ENCODE data around the gene SNAP29. TPM values are rescaled to one million over a fixed set of nuclear protein-coding genes. Genes with fewer than 3 reads are reported as not detected.
A peak's percentile ranks its signal among the peaks of the same experiment; 100 is the strongest.

SNAP29 gene
- total RNA-seq, 1 donor from 2014 or later, result 22.5 TPM

DNA sequence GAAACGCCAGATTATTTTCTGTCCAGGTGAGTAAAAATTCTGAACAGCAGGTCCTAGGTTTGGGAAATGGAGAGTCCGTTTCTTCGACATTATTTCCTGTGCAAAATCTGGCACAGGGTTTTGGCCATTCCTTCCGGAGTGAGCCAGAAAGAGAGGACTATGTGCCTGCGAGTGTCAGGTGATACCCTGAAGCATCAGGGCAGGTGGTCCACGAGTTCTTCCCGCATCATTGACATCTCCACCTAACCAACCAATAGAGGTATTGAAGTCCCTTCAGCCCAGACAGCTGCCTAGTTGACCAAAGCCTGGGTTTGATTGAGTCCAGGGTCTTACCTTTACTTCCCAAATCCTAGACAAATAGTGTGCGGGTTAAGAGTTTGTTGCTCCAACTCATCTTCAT is 808 bp downstream of the SNAP29 start:
- ATAC-seq (no peak), DNase-seq (no peak)
- intact Hi-C loops (cut with DNase I), result no loop called here
- Histone ChIP-seq H3K27ac (peak overlapping the region; percentile 92), H3K36me3 (peaks cover 12% of the 10 kb centered on the region), H3K9me3 (no peaks in the 10 kb centered on the region), H3K4me3 (peak overlapping the region; percentile 94), H3K4me1 (peaks cover 63% of the 10 kb centered on the region), H3K27me3 (ENCODE audit: low read depth) (no peaks in the 10 kb centered on the region)
- TF ChIP-seq, protein P1, sequence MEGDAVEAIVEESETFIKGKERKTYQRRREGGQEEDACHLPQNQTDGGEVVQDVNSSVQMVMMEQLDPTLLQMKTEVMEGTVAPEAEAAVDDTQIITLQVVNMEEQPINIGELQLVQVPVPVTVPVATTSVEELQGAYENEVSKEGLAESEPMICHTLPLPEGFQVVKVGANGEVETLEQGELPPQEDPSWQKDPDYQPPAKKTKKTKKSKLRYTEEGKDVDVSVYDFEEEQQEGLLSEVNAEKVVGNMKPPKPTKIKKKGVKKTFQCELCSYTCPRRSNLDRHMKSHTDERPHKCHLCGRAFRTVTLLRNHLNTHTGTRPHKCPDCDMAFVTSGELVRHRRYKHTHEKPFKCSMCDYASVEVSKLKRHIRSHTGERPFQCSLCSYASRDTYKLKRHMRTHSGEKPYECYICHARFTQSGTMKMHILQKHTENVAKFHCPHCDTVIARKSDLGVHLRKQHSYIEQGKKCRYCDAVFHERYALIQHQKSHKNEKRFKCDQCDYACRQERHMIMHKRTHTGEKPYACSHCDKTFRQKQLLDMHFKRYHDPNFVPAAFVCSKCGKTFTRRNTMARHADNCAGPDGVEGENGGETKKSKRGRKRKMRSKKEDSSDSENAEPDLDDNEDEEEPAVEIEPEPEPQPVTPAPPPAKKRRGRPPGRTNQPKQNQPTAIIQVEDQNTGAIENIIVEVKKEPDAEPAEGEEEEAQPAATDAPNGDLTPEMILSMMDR (IDR thresholded peaks at IDR 0.05), result no peak

DNA sequence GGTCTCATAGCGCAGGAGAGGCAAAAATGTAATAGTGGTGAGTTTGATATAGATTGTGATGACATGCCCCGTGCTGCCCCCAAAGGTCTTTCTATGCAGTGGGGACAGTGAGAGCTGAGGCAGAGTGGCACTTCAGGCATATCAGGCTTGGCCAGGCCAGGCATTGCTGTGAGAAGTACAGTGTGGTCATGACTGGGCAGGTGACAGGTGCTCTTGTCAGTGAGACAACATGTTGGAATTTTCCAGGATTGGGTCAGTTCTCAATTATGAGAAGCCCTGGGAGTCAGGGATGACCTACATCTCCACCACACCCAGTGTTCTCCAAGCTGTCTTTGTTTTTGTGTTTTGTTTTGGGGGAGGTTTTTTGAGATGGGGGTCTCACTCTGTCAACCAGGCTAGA is 3.7 kb downstream of the SNAP29 start:
- Histone ChIP-seq H3K27ac (no peak overlapping the region), H3K4me1 (peaks cover 68% of the 10 kb centered on the region)

DNA sequence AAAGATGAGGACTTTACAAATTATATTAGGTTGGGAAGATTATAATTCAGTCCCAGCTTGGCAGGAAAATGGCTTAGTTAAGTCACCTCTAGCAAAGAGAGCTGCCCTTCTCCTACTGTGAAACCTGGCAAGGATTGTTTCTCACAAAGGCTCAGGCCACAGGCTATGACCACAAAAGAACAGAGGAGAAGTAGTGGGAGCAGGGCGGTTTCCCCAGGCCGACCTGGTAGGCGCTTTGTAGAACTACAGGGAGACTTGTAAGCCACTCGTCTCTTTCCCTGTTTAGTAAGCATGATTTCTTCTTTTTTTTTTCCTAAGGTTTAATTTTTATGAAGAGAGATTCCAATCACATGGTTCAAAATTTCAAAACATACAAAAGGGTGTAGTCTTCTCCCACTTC is 4.6 kb downstream of the SNAP29 start:
- no peak for ATAC-seq
- no peaks in the 10 kb centered on the region for H3K27me3 ChIP-seq (ENCODE audit: low read depth)
- no peak overlapping the region for H3K27ac ChIP-seq
- intact Hi-C loops (cut with DNase I), result no loop called here
- TF ChIP-seq, protein P1 (IDR thresholded peaks at IDR 0.05), result no peak
- DNase-seq, result no peak
- H3K4me1 ChIP-seq, result peaks cover 73% of the 10 kb centered on the region
- peaks cover 12% of the 10 kb centered on the region for H3K36me3 ChIP-seq
- no peak overlapping the region for H3K4me3 ChIP-seq
- no peaks in the 10 kb centered on the region for H3K9me3 ChIP-seq

More for the DNA sequence above, 3.7 kb downstream of the SNAP29 start:
- Histone ChIP-seq H3K27me3 (ENCODE audit: low read depth) (no peaks in the 10 kb centered on the region), H3K4me3 (no peak overlapping the region), H3K36me3 (peaks cover 12% of the 10 kb centered on the region), H3K9me3 (no peaks in the 10 kb centered on the region)
- DNase-seq, result no peak
- TF ChIP-seq, protein P1 (IDR thresholded peaks at IDR 0.05), result no peak
- no peak for ATAC-seq
- intact Hi-C loops (cut with DNase I), result no loop called here

DNA sequence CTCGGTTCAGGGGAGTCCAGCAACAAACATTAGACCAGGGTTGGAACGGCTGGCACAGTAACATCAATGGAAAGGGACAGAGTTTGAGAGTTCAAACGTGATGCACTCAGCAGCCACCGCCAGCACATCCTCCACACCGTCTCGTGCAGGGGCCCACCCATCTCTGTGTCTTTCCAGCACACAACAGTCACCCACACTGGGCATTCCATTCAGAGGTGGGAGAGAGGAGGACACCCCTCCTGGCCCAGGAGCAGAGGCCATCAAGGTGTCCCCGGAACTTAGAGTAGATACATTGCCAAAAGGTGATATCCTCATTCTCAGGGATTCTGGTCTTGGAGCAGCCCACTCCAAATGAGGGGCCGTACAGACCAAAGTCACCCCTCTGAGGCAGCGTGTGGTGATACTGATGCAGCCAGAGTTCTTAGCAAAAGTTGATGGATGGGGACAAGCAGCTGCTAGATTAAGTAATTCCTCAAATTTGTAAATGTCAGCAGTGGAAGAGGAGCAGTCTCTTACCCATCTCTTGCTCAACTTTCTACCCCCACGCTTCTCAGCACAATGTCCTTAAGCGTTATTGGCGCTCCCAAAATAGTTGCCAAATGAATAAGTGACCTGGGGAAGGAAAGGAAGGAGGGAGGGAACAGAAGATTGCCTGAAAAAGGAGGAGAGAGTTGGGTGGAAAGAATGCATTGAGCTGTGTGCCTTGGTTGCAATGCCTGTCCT is 5.5 kb downstream of the SNAP29 start:
- Histone ChIP-seq H3K27ac (no peak overlapping the region), H3K4me3 (no peak overlapping the region), H3K27me3 (ENCODE audit: low read depth) (no peaks in the 10 kb centered on the region), H3K36me3 (peaks cover 12% of the 10 kb centered on the region), H3K4me1 (peaks cover 74% of the 10 kb centered on the region), H3K9me3 (no peaks in the 10 kb centered on the region)
- ATAC-seq (no peak), DNase-seq (no peak)
- TF ChIP-seq, protein P1 (IDR thresholded peaks at IDR 0.05), result no peak
- intact Hi-C loops (cut with DNase I), result no loop called here

DNA sequence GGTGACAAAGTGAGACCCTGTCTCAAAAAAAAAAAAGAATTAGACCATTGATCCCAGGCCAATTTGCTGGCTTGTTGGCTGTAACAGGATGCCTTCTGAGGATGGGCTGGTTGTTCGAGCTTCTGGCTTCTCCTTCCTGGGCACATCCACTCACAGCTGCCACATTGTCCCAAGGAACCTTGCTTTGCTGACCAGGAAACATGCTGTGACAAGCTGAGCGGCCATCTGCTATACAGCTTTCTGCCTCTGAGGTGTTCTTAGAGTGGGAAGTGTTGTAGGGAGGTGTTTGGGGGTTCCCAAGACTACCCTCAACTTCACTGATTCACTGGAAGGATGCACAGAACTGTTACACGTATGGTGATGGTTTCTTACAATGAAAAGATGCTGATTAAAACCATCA is 6.5 kb downstream of the SNAP29 start:
- TF ChIP-seq, protein P1 (IDR thresholded peaks at IDR 0.05), result no peak
- Histone ChIP-seq H3K4me1 (peaks cover 64% of the 10 kb centered on the region), H3K27ac (no peak overlapping the region), H3K4me3 (no peak overlapping the region), H3K27me3 (ENCODE audit: low read depth) (no peaks in the 10 kb centered on the region), H3K36me3 (peaks cover 15% of the 10 kb centered on the region), H3K9me3 (no peaks in the 10 kb centered on the region)
- DNase-seq (no peak), ATAC-seq (no peak)
- intact Hi-C loops (cut with DNase I), result no loop called here

Measured in lower lobe of right lung (tissue), 2 donors.